HEK293 (cell line): ENCODE data around the gene MRPS22.

Source experiments
- CTCF ChIA-PET: fragments of 350-600 bp; formaldehyde crosslinking; extraction: SDS; loops from one replicate; lab custom pipeline; 2021; ENCODE audit warnings: antibody characterized with exemption; lab: Yijun Ruan, JAX
- POLR2A ChIA-PET: fragments of 300-600 bp; formaldehyde crosslinking; extraction: SDS; loops from one replicate; lab custom pipeline; 2020; ENCODE audit warnings: antibody characterized with exemption, inconsistent platforms; lab: Yijun Ruan, JAX
- H3K27ac ChIP-seq: fragments of 200-500 bp; sonication (Bioruptor generic); 2 replicates; pipeline ENCODE4 v1.5.1; 2014; ENCODE audit warnings: low read depth, low read length, control low read depth, inconsistent platforms; ENCODE audit errors: extremely low read depth
- H3K36me3 ChIP-seq, 2 experiments: fragments of 200-500 bp in 1 of 2; sonication (Bioruptor generic) in 1 of 2; 1 replicate in 1 of 2; 2 replicates in 1 of 2; pipeline ENCODE4 v1.5.1; 2014 to 2017; ENCODE audit warnings: inconsistent platforms in 2 of 2, low read length in 2 of 2; ENCODE audit not compliant: control insufficient read depth in 2 of 2, insufficient read depth in 1 of 2
- H3K4me1 ChIP-seq: fragments of 200-500 bp; sonication (Bioruptor generic); 2 replicates; pipeline ENCODE4 v1.5.1; 2014; ENCODE audit warnings: mild to moderate bottlenecking, low read length, inconsistent platforms; ENCODE audit not compliant: control insufficient read depth, insufficient read depth
- H3K4me3 ChIP-seq: 2 replicates; pipeline ENCODE4 v1.5.1; 2011; ENCODE audit warnings: low read depth, mild to moderate bottlenecking, control low read depth, low read length, moderate library complexity
- H3K9me3 ChIP-seq: fragments of 200-500 bp; sonication (Bioruptor generic); 2 replicates; pipeline ENCODE4 v1.5.1; 2014; ENCODE audit warnings: low read depth, low read length, inconsistent platforms; ENCODE audit not compliant: control insufficient read depth, insufficient read depth
- AEBP2 ChIP-seq: fragments of 450-650 bp; formaldehyde crosslinking; IDR thresholded peaks from 2 replicates; pipeline ENCODE4 v1.5.1; 2016; ENCODE audit warnings: missing biosample characterization, missing genetic modification characterization, borderline replicate concordance
- CTCF ChIP-seq: fragments of 450-650 bp; formaldehyde crosslinking; IDR thresholded peaks from 2 replicates; pipeline ENCODE4 v1.5.1; 2016; ENCODE audit warnings: missing biosample characterization, missing genetic modification characterization
- HOXC10 ChIP-seq: sonication (generic); formaldehyde crosslinking; IDR thresholded peaks from 2 replicates; pipeline ENCODE4 v1.8.1; 2023; ENCODE audit warnings: mild to moderate bottlenecking, missing genetic modification reagents
- HOXD13 ChIP-seq: sonication (generic); formaldehyde crosslinking; IDR thresholded peaks from 2 replicates; pipeline ENCODE4 v1.8.0; 2022; ENCODE audit warnings: missing genetic modification reagents, borderline replicate concordance
- MEIS1 ChIP-seq: sonication (generic); formaldehyde crosslinking; IDR thresholded peaks from 2 replicates; pipeline ENCODE4 v1.8.1; 2022; ENCODE audit warnings: missing genetic modification reagents, mild to moderate bottlenecking, borderline replicate concordance
- MYNN ChIP-seq: fragments of 450-650 bp; formaldehyde crosslinking; IDR thresholded peaks from 2 replicates; pipeline ENCODE4 v1.5.1; 2016; ENCODE audit warnings: missing biosample characterization, missing genetic modification characterization, borderline replicate concordance
- SETDB1 ChIP-seq: IDR thresholded peaks from one replicate; pipeline ENCODE4 v1.6.1; 2017; ENCODE audit warnings: mild to moderate bottlenecking, low read length, moderate library complexity, mixed read lengths; ENCODE audit not compliant: insufficient read length
- SP7 ChIP-seq: fragments of 450-650 bp; formaldehyde crosslinking; IDR thresholded peaks from 2 replicates; pipeline ENCODE4 v1.5.1; 2016; ENCODE audit warnings: missing biosample characterization, missing genetic modification characterization
- TRIM28 ChIP-seq: IDR thresholded peaks from 2 replicates; pipeline ENCODE4 v1.6.1; 2011; ENCODE audit warnings: low read length, control low read depth, borderline replicate concordance
- YY2 ChIP-seq: fragments of 450-650 bp; formaldehyde crosslinking; IDR thresholded peaks from 2 replicates; pipeline ENCODE4 v1.5.1; 2016; ENCODE audit warnings: missing biosample characterization, missing genetic modification characterization
- ZBTB20 ChIP-seq: fragments of 450-650 bp; formaldehyde crosslinking; IDR thresholded peaks from 2 replicates; pipeline ENCODE4 v1.5.1; 2016; ENCODE audit warnings: missing biosample characterization, missing genetic modification characterization
- ZBTB21 ChIP-seq: fragments of 450-650 bp; formaldehyde crosslinking; IDR thresholded peaks from 2 replicates; pipeline ENCODE4 v1.5.1; 2017; ENCODE audit warnings: missing biosample characterization, missing genetic modification characterization
- ZBTB48 ChIP-seq: fragments of 450-650 bp; formaldehyde crosslinking; IDR thresholded peaks from 2 replicates; pipeline ENCODE4 v1.5.1; 2016; ENCODE audit warnings: missing biosample characterization, missing genetic modification characterization
- ZNF112 ChIP-seq: fragments of 450-650 bp; formaldehyde crosslinking; IDR thresholded peaks from 2 replicates; pipeline ENCODE4 v1.5.0; 2017; ENCODE audit warnings: missing biosample characterization, missing genetic modification characterization
- ZNF121 ChIP-seq: fragments of 450-650 bp; formaldehyde crosslinking; IDR thresholded peaks from 2 replicates; pipeline ENCODE4 v1.5.1; 2016; ENCODE audit warnings: missing biosample characterization, missing genetic modification characterization
- ZNF169 ChIP-seq: fragments of 450-650 bp; formaldehyde crosslinking; IDR thresholded peaks from 2 replicates; pipeline ENCODE4 v1.5.1; 2016; ENCODE audit warnings: missing biosample characterization, missing genetic modification characterization
- ZNF214 ChIP-seq: fragments of 450-650 bp; formaldehyde crosslinking; IDR thresholded peaks from 2 replicates; pipeline ENCODE4 v1.5.1; 2017; ENCODE audit warnings: missing biosample characterization, mild to moderate bottlenecking, missing genetic modification characterization, borderline replicate concordance
- ZNF223 ChIP-seq: fragments of 450-650 bp; formaldehyde crosslinking; IDR thresholded peaks from 2 replicates; pipeline ENCODE4 v1.5.1; 2016; ENCODE audit warnings: missing biosample characterization, missing genetic modification characterization
- ZNF292 ChIP-seq: fragments of 450-650 bp; formaldehyde crosslinking; IDR thresholded peaks from 2 replicates; pipeline ENCODE4 v1.5.1; 2016; ENCODE audit warnings: low read depth, missing biosample characterization, missing genetic modification characterization, borderline replicate concordance
- ZNF311 ChIP-seq: fragments of 450-650 bp; formaldehyde crosslinking; IDR thresholded peaks from 2 replicates; pipeline ENCODE4 v1.5.1; 2017; ENCODE audit warnings: missing biosample characterization, missing genetic modification characterization, borderline replicate concordance
- ZNF324 ChIP-seq: fragments of 450-650 bp; formaldehyde crosslinking; IDR thresholded peaks from 2 replicates; pipeline ENCODE4 v1.5.1; 2016; ENCODE audit warnings: missing biosample characterization, missing genetic modification characterization
- ZNF335 ChIP-seq: fragments of 450-650 bp; formaldehyde crosslinking; conservative IDR thresholded peaks from 2 replicates; pipeline ENCODE4 v1.5.1; 2016; ENCODE audit warnings: missing biosample characterization, missing genetic modification characterization
- ZNF354C ChIP-seq: fragments of 450-650 bp; formaldehyde crosslinking; IDR thresholded peaks from 2 replicates; pipeline ENCODE4 v1.5.1; 2016; ENCODE audit warnings: missing biosample characterization, missing genetic modification characterization, low read depth, borderline replicate concordance
- ZNF423 ChIP-seq: fragments of 450-650 bp; formaldehyde crosslinking; IDR thresholded peaks from 2 replicates; pipeline ENCODE4 v1.5.1; 2016; ENCODE audit warnings: missing biosample characterization, missing genetic modification characterization
- ZNF544 ChIP-seq: fragments of 450-650 bp; formaldehyde crosslinking; IDR thresholded peaks from 2 replicates; pipeline ENCODE4 v1.5.0; 2017; ENCODE audit warnings: missing biosample characterization, missing genetic modification characterization
- ZNF560 ChIP-seq: fragments of 450-650 bp; formaldehyde crosslinking; IDR thresholded peaks from 2 replicates; pipeline ENCODE4 v1.5.1; 2017; ENCODE audit warnings: missing biosample characterization, missing genetic modification characterization, borderline replicate concordance
- ZNF571 ChIP-seq: fragments of 450-650 bp; formaldehyde crosslinking; IDR thresholded peaks from 2 replicates; pipeline ENCODE4 v1.5.0; 2017; ENCODE audit warnings: missing biosample characterization, missing genetic modification characterization
- ZNF600 ChIP-seq: fragments of 450-650 bp; formaldehyde crosslinking; IDR thresholded peaks from 2 replicates; pipeline ENCODE4 v1.5.1; 2016; ENCODE audit warnings: missing biosample characterization, missing genetic modification characterization
- ZNF621 ChIP-seq: fragments of 450-650 bp; formaldehyde crosslinking; IDR thresholded peaks from 2 replicates; pipeline ENCODE4 v1.5.1; 2017; ENCODE audit warnings: missing biosample characterization, missing genetic modification characterization
- ZNF660 ChIP-seq: fragments of 450-650 bp; IDR thresholded peaks from 2 replicates; pipeline ENCODE4 v1.5.1; 2018; ENCODE audit warnings: missing biosample characterization, mild to moderate bottlenecking, missing genetic modification characterization
- ZNF701 ChIP-seq: fragments of 450-650 bp; formaldehyde crosslinking; IDR thresholded peaks from 2 replicates; pipeline ENCODE4 v1.5.1; 2016; ENCODE audit warnings: missing biosample characterization, missing genetic modification characterization
- ZNF76 ChIP-seq: fragments of 450-650 bp; formaldehyde crosslinking; IDR thresholded peaks from 2 replicates; pipeline ENCODE4; 2016; ENCODE audit warnings: low read depth, missing biosample characterization, missing genetic modification characterization, borderline replicate concordance
- ZXDB ChIP-seq: fragments of 450-650 bp; formaldehyde crosslinking; IDR thresholded peaks from 2 replicates; pipeline ENCODE4 v1.5.1; 2016; ENCODE audit warnings: missing biosample characterization, missing genetic modification characterization

The MRPS22 gene

GRCh38 chr3:139301183-139301582, 42.6 kb upstream of the MRPS22 start (continued):
- TF ChIP-seq ZXDB (tag by site-specific recombination): no peak
- no peak for TF ChIP-seq ZNF335
- no peak for TF ChIP-seq ZNF560 (tag by site-specific recombination)
- no peak for TF ChIP-seq ZNF660

GRCh38 chr3:139301654-139302053, 42.2 kb upstream of the MRPS22 start:
- POLR2A ChIA-PET: no interaction called here
- Histone ChIP-seq H3K4me1 (no peaks in the 10 kb centered on the region), H3K27ac (no peak overlapping the region), H3K4me3 (no peak overlapping the region), H3K36me3 (no peaks in the 10 kb centered on the region), H3K9me3 (no peaks in the 10 kb centered on the region)
- TF ChIP-seq ZNF112 (tag by site-specific recombination) (no peak), ZBTB48 (tag by site-specific recombination) (no peak), HOXC10 (CRISPR knock-in tag) (no peak), ZNF76 (tag by site-specific recombination) (no peak), ZNF324 (tag by site-specific recombination) (no peak), HOXD13 (CRISPR knock-in tag) (no peak), MYNN (tag by site-specific recombination) (no peak), ZNF600 (tag by site-specific recombination) (no peak), ZNF423 (tag by site-specific recombination) (no peak), ZNF214 (tag by site-specific recombination) (no peak), ZBTB20 (no peak), ZNF121 (tag by site-specific recombination) (no peak), ZNF571 (tag by site-specific recombination) (no peak), AEBP2 (tag by site-specific recombination) (no peak)
- CTCF ChIA-PET: interaction anchor here (1.0 to 2.5 kb wide), 3 partner anchors 17 to 378 kb away, joined by 3 to 9 read pairs (median 4); no protein-coding TSS in a partner anchor

- POLR2A ChIA-PET: interaction anchor here (0.6 to 0.9 kb wide), 2 partner anchors 11 to 346 kb away, joined by 3 to 4 read pairs; no protein-coding TSS in a partner anchor
- H3K4me3 ChIP-seq: no peak overlapping the region
- TF ChIP-seq SETDB1 (no peak), ZNF544 (no peak), TRIM28 (no peak), ZNF600 (tag by site-specific recombination) (no peak), ZBTB21 (tag by site-specific recombination) (no peak), ZNF354C (tag by site-specific recombination) (no peak), ZNF701 (tag by site-specific recombination) (no peak), ZNF423 (tag by site-specific recombination) (no peak), ZNF621 (no peak), CTCF (no peak), ZNF223 (tag by site-specific recombination) (no peak), ZNF169 (no peak), YY2 (tag by site-specific recombination) (no peak), ZBTB48 (tag by site-specific recombination) (no peak), SP7 (no peak), ZNF311 (tag by site-specific recombination) (no peak), ZNF292 (tag by site-specific recombination) (no peak), MEIS1 (CRISPR knock-in tag) (no peak)
- TF ChIP-seq, all 188 proteins: peak for 0
- H3K9me3 ChIP-seq: no peaks in the 10 kb centered on the region
- CTCF ChIA-PET: interaction anchor here (0.7 to 2.8 kb wide), 4 partner anchors 17 to 190 kb away, joined by 3 to 9 read pairs (median 6); no protein-coding TSS in a partner anchor
- no peak overlapping the region for H3K27ac ChIP-seq
- H3K36me3 ChIP-seq: no peaks in the 10 kb centered on the region
- H3K4me1 ChIP-seq: no peaks in the 10 kb centered on the region
Observed at GRCh38 chr3:139302084-139302800, 41.6 kb upstream of the MRPS22 start.
